Measurements from ENCODE around the gene RTN4RL1. TPM values are rescaled to one million over a fixed set of nuclear protein-coding genes. Genes with fewer than 3 reads are reported as not detected.

RTN4RL1 gene
- total and polyA plus RNA-seq, 2 experiments from 2014 or later: 32.2 to 45.4 TPM

GRCh38 chr17:1966274-1967086 is 58.7 kb downstream of the RTN4RL1 start:
- no peaks in the 10 kb centered on the region for H3K9me3 ChIP-seq (ENCODE audit: low read depth)
- no peaks in the 10 kb centered on the region for H3K27me3 ChIP-seq
- H3K4me1 ChIP-seq (ENCODE audit: low read depth): peaks cover 58% of the 10 kb centered on the region
- H3K36me3 ChIP-seq: no peaks in the 10 kb centered on the region
- no peak overlapping the region for H3K4me3 ChIP-seq
- H3K27ac ChIP-seq: peak overlapping the region; percentile 96
- TF ChIP-seq CTCF (IDR thresholded peaks at IDR 0.05; ENCODE audit: low read depth, low read length): no peak
- no peak for DNase-seq (ENCODE audit: low read depth in 1 of 2, low spot score in 1 of 2)

- no peak overlapping the region for H3K4me3 ChIP-seq
- H3K9me3 ChIP-seq (ENCODE audit: low read depth): no peaks in the 10 kb centered on the region
- H3K4me1 ChIP-seq (ENCODE audit: low read depth): peaks cover 65% of the 10 kb centered on the region
- H3K36me3 ChIP-seq: no peaks in the 10 kb centered on the region
- no peak for TF ChIP-seq CTCF (IDR thresholded peaks at IDR 0.05; ENCODE audit: low read depth, low read length)
- DNase-seq (ENCODE audit: low read depth in 1 of 2, low spot score in 1 of 2): no peak
- H3K27me3 ChIP-seq: no peaks in the 10 kb centered on the region
- H3K27ac ChIP-seq: peak overlapping the region; percentile 96
These were observed 59.4 kb downstream of the RTN4RL1 start for GRCh38 chr17:1965556-1966273.

GRCh38 chr17:1963250-1963649 is 61.9 kb downstream of the RTN4RL1 start:
- TF ChIP-seq CTCF (IDR thresholded peaks at IDR 0.05; ENCODE audit: low read depth, low read length): no peak
- no peaks in the 10 kb centered on the region for H3K36me3 ChIP-seq
- peaks cover 52% of the 10 kb centered on the region for H3K4me1 ChIP-seq (ENCODE audit: low read depth)
- DNase-seq (ENCODE audit: low read depth in 1 of 2, low spot score in 1 of 2): peak in 1 of 2 donors; percentile 48
- no peak overlapping the region for H3K27ac ChIP-seq
- H3K4me3 ChIP-seq: no peak overlapping the region
- H3K27me3 ChIP-seq: no peaks in the 10 kb centered on the region
- H3K9me3 ChIP-seq (ENCODE audit: low read depth): no peaks in the 10 kb centered on the region

GRCh38 chr17:1961189-1961588 is 63.9 kb downstream of the RTN4RL1 start:
- Histone ChIP-seq H3K9me3 (ENCODE audit: low read depth) (no peaks in the 10 kb centered on the region), H3K36me3 (no peaks in the 10 kb centered on the region), H3K4me1 (ENCODE audit: low read depth) (peaks cover 35% of the 10 kb centered on the region), H3K27ac (no peak overlapping the region), H3K4me3 (no peak overlapping the region), H3K27me3 (no peaks in the 10 kb centered on the region)
- TF ChIP-seq CTCF (IDR thresholded peaks at IDR 0.05; ENCODE audit: low read depth, low read length): no peak
- peak in 1 of 2 donors; percentile 18 for DNase-seq (ENCODE audit: low read depth in 1 of 2, low spot score in 1 of 2)

- Histone ChIP-seq H3K36me3 (no peaks in the 10 kb centered on the region), H3K4me3 (no peak overlapping the region), H3K27ac (peak overlapping the region; percentile 34), H3K9me3 (ENCODE audit: low read depth) (no peaks in the 10 kb centered on the region), H3K27me3 (no peaks in the 10 kb centered on the region), H3K4me1 (ENCODE audit: low read depth) (peaks cover 31% of the 10 kb centered on the region)
- DNase-seq (ENCODE audit: low read depth in 1 of 2, low spot score in 1 of 2): peak in 1 of 2 donors; percentile 43
- no peak for TF ChIP-seq CTCF (IDR thresholded peaks at IDR 0.05; ENCODE audit: low read depth, low read length)
These were observed 64.6 kb downstream of the RTN4RL1 start for GRCh38 chr17:1960545-1960912.
